Gastroesophageal sphincter (tissue), 4 donors: ENCODE results near the gene GLOD4. TPM values are rescaled to one million over a fixed set of nuclear protein-coding genes. Genes with fewer than 3 reads are reported as not detected.
"Not testable (repeated sequence)": the region's sequence is repeated elsewhere in the genome, so short reads cannot be mapped to it uniquely, and the experiment has no call there.

Source experiments
- ATAC-seq: fragments of 150-250 bp; one replicate; pipeline ENCODE4 v1.9.1; 2016; ENCODE audit warnings: mild to moderate bottlenecking, moderate library complexity
- H3K27ac ChIP-seq, 4 donors: fragments of 200-600 bp; sonication (generic) in 3 of 4; 1 replicate in 3 of 4; 2 replicates in 1 of 4; pipeline ENCODE4 v1.5.1; 2016 to 2019
- H3K27me3 ChIP-seq: fragments of 200-600 bp; sonication (generic); one replicate; pipeline ENCODE4 v1.5.1; 2019
- H3K36me3 ChIP-seq, 2 donors: fragments of 200-600 bp; sonication (generic); one replicate each; pipeline ENCODE4 v1.5.1; 2019; ENCODE audit warnings: control low read depth in 1 of 2
- H3K4me1 ChIP-seq, 3 donors: fragments of 200-600 bp; sonication (generic); 1 replicate in 2 of 3; 2 replicates in 1 of 3; pipeline ENCODE4 v1.5.1; 2016 to 2019; ENCODE audit warnings: control low read depth in 2 of 3
- H3K4me3 ChIP-seq, 2 donors: fragments of 200-600 bp; sonication (generic); one replicate each; pipeline ENCODE4 v1.5.1; 2019; ENCODE audit warnings: mild to moderate bottlenecking in 1 of 2, moderate library complexity in 1 of 2
- H3K9me3 ChIP-seq, 3 donors: fragments of 200-600 bp; sonication (generic); one replicate each; pipeline ENCODE4 v1.5.1; 2017 to 2019; ENCODE audit warnings: control low read depth in 2 of 3
- EP300 ChIP-seq: sonication (generic); formaldehyde crosslinking; IDR thresholded peaks from one replicate; pipeline ENCODE4 v1.6.1; 2017; ENCODE audit warnings: antibody characterized with exemption, mild to moderate bottlenecking
- POLR2A ChIP-seq, 2 donors: fragments of 450-650 bp; IDR thresholded peaks; one replicate each; pipeline ENCODE4 v1.6.1; 2017; ENCODE audit warnings: antibody characterized with exemption in 2 of 2, mild to moderate bottlenecking in 2 of 2, moderate library complexity in 1 of 2
- POLR2AphosphoS5 ChIP-seq: sonication (generic); formaldehyde crosslinking; IDR thresholded peaks from one replicate; pipeline ENCODE4 v1.6.1; 2017; ENCODE audit warnings: antibody characterized with exemption
- WGBS, 2 donors: methylation state at CpG; one replicate each; pipeline ENCODE4 v1.1.5; 2018; ENCODE audit warnings: low coverage in 1 of 2; 5-methylcytosine and 5-hydroxymethylcytosine counted together
- total RNA-seq, 4 donors: library from RNA; depleted of rRNA; stranded (reverse); fragments of >200 nt; gene quantifications; one replicate each; pipeline ENCODE4 v1.1.0, GENCODE V29; 2016
- TF ChIP-seq, protein P1 (sequence below), 4 experiments: fragments of 200-600 bp in 2 of 4; fragments of 450-650 bp in 2 of 4; sonication (generic) in 1 of 4; IDR thresholded peaks; one replicate each; pipeline ENCODE4 v1.5.1; 2017 to 2019; ENCODE audit warnings: antibody characterized with exemption in 4 of 4, mild to moderate bottlenecking in 2 of 4, moderate library complexity in 2 of 4

Gene GLOD4
- total RNA-seq, 4 donors from 2014 or later, result 52.5 to 119 (median 99.3) TPM

DNA sequence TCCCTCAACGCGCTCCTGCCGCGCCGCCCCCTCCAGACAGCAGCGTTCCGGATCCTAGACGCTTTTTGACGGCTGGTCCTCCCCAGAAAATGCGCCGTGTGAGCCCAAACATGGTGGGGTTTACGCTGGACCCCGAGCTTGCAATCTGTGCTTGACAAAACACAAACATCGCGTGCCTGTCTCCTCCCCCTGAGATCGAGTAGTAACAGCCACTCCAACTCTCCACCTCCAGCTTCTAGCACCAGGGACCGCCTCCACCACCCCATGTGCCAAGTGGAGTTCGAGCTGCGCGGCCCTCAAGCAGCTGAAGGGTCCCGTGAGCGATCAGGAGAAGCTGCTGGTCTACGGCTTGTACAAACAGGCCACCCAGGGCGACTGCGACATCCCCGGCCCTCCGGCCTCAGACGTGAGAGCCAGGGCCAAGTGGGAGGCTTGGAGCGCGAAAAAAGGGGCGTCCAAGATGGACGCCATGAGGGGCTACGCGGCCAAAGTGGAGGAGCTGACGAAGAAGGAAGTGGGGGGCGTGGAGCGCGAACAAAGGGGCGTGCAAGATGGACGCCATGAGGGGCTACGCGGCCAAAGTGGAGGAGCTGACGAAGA, 29.4 kb downstream of the GLOD4 start:
- TF ChIP-seq, protein P1, sequence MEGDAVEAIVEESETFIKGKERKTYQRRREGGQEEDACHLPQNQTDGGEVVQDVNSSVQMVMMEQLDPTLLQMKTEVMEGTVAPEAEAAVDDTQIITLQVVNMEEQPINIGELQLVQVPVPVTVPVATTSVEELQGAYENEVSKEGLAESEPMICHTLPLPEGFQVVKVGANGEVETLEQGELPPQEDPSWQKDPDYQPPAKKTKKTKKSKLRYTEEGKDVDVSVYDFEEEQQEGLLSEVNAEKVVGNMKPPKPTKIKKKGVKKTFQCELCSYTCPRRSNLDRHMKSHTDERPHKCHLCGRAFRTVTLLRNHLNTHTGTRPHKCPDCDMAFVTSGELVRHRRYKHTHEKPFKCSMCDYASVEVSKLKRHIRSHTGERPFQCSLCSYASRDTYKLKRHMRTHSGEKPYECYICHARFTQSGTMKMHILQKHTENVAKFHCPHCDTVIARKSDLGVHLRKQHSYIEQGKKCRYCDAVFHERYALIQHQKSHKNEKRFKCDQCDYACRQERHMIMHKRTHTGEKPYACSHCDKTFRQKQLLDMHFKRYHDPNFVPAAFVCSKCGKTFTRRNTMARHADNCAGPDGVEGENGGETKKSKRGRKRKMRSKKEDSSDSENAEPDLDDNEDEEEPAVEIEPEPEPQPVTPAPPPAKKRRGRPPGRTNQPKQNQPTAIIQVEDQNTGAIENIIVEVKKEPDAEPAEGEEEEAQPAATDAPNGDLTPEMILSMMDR (IDR thresholded peaks at IDR 0.05), result no peak
- no peak for TF ChIP-seq POLR2AphosphoS5
- Histone ChIP-seq H3K4me1 (peaks cover 0 to 23% (median 0%) of the 10 kb centered on the region in 3 donors), H3K27me3 (no peaks in the 10 kb centered on the region), H3K27ac (peak overlapping the region; percentile 74 to 92 (median 86)), H3K36me3 (peaks cover 0 to 25% of the 10 kb centered on the region in 2 donors), H3K9me3 (no peaks in the 10 kb centered on the region), H3K4me3 (peak overlapping the region; percentile 88 to 94)
- WGBS, 2 donors, result 27% methylated on average over 2 of the region's 43 CpGs; no CpG with 5 or more reads in 1 of the 2 donors
- ATAC-seq, result peak; percentile 77

DNA sequence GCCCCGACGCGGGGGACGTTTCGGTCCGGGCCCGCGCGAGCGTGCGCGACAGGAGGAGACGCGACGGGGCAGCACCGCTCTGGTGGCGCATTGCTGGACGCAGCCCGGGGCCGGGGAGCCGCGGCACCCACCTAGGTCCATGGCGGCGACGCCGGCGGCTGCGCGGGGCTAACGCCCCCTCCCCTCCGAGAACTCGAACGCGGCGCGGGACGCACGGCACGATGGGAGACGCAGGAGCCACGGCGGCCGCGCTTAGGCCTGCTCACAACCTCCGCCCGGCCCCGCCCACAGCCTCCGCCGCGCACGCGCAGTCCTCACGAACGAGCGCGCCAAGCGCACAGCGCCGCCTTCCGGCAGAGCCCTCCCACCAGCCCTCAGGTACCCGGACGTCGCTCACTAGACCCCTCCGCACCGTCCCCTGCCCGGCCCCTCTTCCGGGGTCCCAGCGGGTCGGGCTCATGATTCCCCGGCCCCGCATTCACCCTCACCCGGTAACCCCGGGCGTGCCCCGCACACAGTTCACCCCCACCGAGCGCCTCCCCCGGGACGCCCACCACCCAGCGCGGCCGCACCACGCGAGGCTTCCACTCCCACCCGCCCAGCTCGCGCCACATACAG, 30.0 kb downstream of the GLOD4 start, which contains the start of gene GEMIN4:
GEMIN4 (minus strand) TSS at position 263 of the 618 bp plus-strand sequence; CDS start at position 141, 122 bp downstream.
- TF ChIP-seq EP300 (no peak), POLR2AphosphoS5 (peak; percentile 86), POLR2A (IDR thresholded peaks at IDR 0.05) (peak; percentile 77 to 79)
- TF ChIP-seq, protein P1 (IDR thresholded peaks at IDR 0.05), result peak in 3 of 4 experiments; percentile 90 to 98 (median 94)
- ATAC-seq, result peak; percentile 95
- no peaks in the 10 kb centered on the region for H3K9me3 ChIP-seq
- H3K4me1 ChIP-seq, result peaks cover 0 to 23% (median 0%) of the 10 kb centered on the region in 3 donors
- 0% methylated on average over 16 of the region's 87 CpGs; no CpG with 5 or more reads in 1 of the 2 donors for WGBS, 2 donors
- no peaks in the 10 kb centered on the region for H3K27me3 ChIP-seq
- H3K27ac ChIP-seq, result peak within 1 kb of the TSS; percentile 74 to 92 (median 86)
- peak within 1 kb of the TSS; percentile 88 to 94 for H3K4me3 ChIP-seq
- H3K36me3 ChIP-seq, result peaks cover 0 to 25% of the 10 kb centered on the region in 2 donors

DNA sequence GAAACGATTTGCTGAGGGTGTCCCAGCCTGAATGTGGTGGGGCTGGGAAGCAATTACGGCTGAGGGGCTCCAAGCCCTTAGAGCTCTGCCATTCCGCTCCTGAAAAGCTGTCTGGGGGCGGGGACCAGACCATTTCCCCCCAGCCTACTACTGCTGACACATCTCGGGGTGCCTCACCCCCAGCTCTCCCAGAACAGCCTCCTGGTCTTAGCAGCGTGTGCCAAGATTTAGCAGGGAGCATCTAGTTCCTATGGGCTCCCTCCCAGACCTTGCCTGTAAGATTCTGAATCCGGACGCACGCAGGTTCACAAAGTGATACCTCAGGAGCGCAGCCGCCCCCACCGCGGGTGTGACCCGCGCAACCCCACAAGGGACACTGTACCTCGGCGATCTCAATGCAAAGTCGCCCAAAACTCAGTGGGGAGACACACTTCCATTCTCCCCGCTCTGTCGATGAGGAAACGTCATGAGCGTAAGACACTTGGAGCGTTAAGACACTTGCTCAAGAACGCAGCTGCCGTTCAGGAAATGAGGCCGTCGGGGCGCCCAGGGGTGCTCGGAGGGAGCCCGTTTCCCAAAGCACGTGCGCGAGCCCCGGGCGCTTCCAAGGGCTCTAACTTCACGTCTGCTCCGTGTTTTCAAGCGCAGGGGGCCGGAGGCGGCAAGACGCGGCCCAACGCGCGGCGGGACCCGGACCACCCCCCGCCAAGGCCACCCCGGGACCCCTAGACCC, 30.6 kb downstream of the GLOD4 start:
- Histone ChIP-seq H3K27me3 (no peaks in the 10 kb centered on the region), H3K4me1 (peaks cover 0 to 23% (median 0%) of the 10 kb centered on the region in 3 donors), H3K27ac (peak overlapping the region; percentile 34 to 92 (median 86)), H3K9me3 (no peaks in the 10 kb centered on the region), H3K4me3 (peak overlapping the region; percentile 88 to 94), H3K36me3 (peaks cover 0 to 25% of the 10 kb centered on the region in 2 donors)
- peak; percentile 51 for ATAC-seq
- 8 to 17% methylated on average over 2 of the region's 49 CpGs for WGBS, 2 donors
- TF ChIP-seq POLR2A (IDR thresholded peaks at IDR 0.05), result no peak
- TF ChIP-seq POLR2AphosphoS5, result no peak
- no peak for TF ChIP-seq EP300
- TF ChIP-seq, protein P1 (IDR thresholded peaks at IDR 0.05), result no peak

DNA sequence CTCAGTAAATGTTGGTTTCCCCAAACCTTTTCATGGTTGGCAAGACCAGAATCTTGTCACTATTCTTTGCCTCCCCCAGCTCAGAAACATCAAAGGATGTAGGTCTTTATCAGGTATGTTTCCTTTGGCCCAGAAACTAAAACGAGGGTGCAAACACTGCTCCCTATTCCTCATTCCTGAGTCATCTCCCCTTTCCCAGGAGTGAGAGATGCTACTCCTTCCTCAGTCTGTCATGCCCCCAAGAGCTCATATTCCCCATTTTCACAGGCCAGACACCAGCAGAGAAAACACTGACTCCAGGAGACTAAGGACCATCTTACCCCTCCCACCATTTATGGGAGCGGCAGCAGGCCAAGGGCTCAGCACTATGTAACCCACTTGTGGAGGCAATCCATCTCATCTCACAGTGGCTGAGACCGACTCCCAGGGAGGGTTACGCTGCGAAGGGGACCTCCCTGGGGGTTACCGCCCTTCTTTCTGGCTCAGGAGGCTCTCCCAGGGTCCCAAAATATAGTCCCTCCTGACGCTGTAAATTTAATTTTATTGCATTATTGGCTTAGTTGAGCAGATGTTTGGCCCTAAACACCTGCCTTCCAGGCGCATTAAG, 31.5 kb downstream of the GLOD4 start:
- no peak overlapping the region for H3K27ac ChIP-seq
- TF ChIP-seq POLR2A (IDR thresholded peaks at IDR 0.05), result no peak
- TF ChIP-seq EP300, result no peak
- TF ChIP-seq, protein P1 (IDR thresholded peaks at IDR 0.05), result no peak
- TF ChIP-seq POLR2AphosphoS5, result no peak
- H3K36me3 ChIP-seq, result peaks cover 0 to 32% of the 10 kb centered on the region in 2 donors
- no peak for ATAC-seq
- H3K4me3 ChIP-seq, result peak overlapping the region in 1 of 2 donors; percentile 94
- H3K9me3 ChIP-seq, result no peaks in the 10 kb centered on the region
- no peaks in the 10 kb centered on the region for H3K27me3 ChIP-seq
- WGBS, 2 donors, result 79 to 82% methylated on average over 5 to 7 of the region's 8 CpGs
- H3K4me1 ChIP-seq, result peaks cover 0 to 23% (median 0%) of the 10 kb centered on the region in 3 donors

DNA sequence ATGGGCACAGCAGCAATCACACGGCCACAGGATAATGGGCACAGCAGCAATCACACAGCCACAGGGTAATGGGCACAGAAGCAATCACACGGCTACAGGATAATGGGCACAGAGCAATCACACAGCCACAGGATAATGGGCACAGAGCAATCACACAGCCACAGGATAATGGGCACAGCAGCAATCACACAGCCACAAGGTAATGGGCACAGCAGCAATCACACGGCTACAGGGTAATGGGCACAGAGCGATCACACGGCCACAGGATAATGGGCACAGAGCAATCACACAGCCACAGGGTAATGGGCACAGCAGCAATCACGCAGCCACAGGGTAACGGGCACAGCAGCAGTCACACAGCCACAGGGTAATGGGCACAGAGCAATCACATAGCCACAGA, 32.7 kb downstream of the GLOD4 start:
- H3K4me3 ChIP-seq, H3K9me3 ChIP-seq, H3K27me3 ChIP-seq, ATAC-seq, H3K27ac ChIP-seq: not testable (repeated sequence)
- H3K36me3 ChIP-seq, result peaks cover 0 to 44% of the 10 kb centered on the region in 2 donors
- H3K4me1 ChIP-seq, result peaks cover 0 to 23% (median 0%) of the 10 kb centered on the region in 3 donors
- 71 to 72% methylated on average over 5 to 7 of the region's 7 CpGs for WGBS, 2 donors

DNA sequence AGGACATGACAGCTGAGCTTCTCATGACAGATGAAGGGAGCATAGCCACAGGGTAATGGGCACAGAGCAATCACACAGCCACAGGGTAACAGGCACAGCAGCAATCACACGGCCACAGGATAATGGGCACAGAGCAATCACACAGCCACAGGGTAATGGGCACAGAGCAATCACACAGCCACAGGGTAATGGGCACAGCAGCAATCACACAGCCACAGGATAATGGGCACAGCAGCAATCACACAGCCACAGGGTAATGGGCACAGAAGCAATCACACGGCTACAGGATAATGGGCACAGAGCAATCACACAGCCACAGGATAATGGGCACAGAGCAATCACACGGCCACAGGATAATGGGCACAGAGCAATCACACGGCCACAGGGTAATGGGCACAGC, 33.5 kb downstream of the GLOD4 start:
- not testable (repeated sequence) for H3K27ac ChIP-seq, ATAC-seq, H3K9me3 ChIP-seq, H3K27me3 ChIP-seq, H3K4me3 ChIP-seq
- Histone ChIP-seq H3K4me1 (peaks cover 0 to 23% (median 0%) of the 10 kb centered on the region in 3 donors), H3K36me3 (peaks cover 0 to 51% of the 10 kb centered on the region in 2 donors)
- WGBS, 2 donors, result 72 to 97% methylated on average over 2 to 4 of the region's 4 CpGs
